ENCODE results near the gene PCBD1. TPM values are rescaled to one million over a fixed set of nuclear protein-coding genes. Genes with fewer than 3 reads are reported as not detected.

Gene PCBD1
- total RNA-seq, 3 donors from 2014 or later: 52.4 to 93.9 (median 66.6) TPM

- Histone ChIP-seq H3K27ac (no peak overlapping the region), H3K9me3 (no peaks in the 10 kb centered on the region), H3K36me3 (no peaks in the 10 kb centered on the region), H3K4me3 (no peak overlapping the region), H3K4me1 (no peaks in the 10 kb centered on the region), H3K27me3 (no peaks in the 10 kb centered on the region)
- no peak for TF ChIP-seq POLR2A (IDR thresholded peaks at IDR 0.05)
- no peak for TF ChIP-seq CTCF (IDR thresholded peaks at IDR 0.05)
- no peak for TF ChIP-seq POLR2AphosphoS5 (IDR thresholded peaks at IDR 0.05)
- intact Hi-C loops (cut with DNase I; ENCODE audit: low total_unique reads): loop anchor here (10.0 kb wide), 1 partner anchor 364 kb away; no protein-coding TSS in a partner anchor
- DNase-seq (ENCODE audit: low spot score in 2 of 2): no peak
Measured at GRCh38 chr10:70910486-70911341, 22.3 kb upstream of the PCBD1 start.

- H3K9me3 ChIP-seq: no peaks in the 10 kb centered on the region
- H3K4me1 ChIP-seq: no peaks in the 10 kb centered on the region
- H3K36me3 ChIP-seq: no peaks in the 10 kb centered on the region
- intact Hi-C loops (cut with DNase I; ENCODE audit: low total_unique reads): no loop called here
- H3K4me3 ChIP-seq: no peak overlapping the region
- no peak overlapping the region for H3K27ac ChIP-seq
- TF ChIP-seq CTCF (IDR thresholded peaks at IDR 0.05) (no peak), POLR2AphosphoS5 (IDR thresholded peaks at IDR 0.05) (no peak), POLR2A (IDR thresholded peaks at IDR 0.05) (no peak)
- H3K27me3 ChIP-seq: no peaks in the 10 kb centered on the region
- DNase-seq (ENCODE audit: low spot score in 2 of 2): no peak
Measured at GRCh38 chr10:70909326-70909935, 21.1 kb upstream of the PCBD1 start.

- H3K4me3 ChIP-seq: no peak overlapping the region
- TF ChIP-seq POLR2AphosphoS5 (IDR thresholded peaks at IDR 0.05): no peak
- TF ChIP-seq POLR2A (IDR thresholded peaks at IDR 0.05): no peak
- no peak for TF ChIP-seq CTCF (IDR thresholded peaks at IDR 0.05)
- DNase-seq (ENCODE audit: low spot score in 2 of 2): no peak
- intact Hi-C loops (cut with DNase I; ENCODE audit: low total_unique reads): no loop called here
- no peaks in the 10 kb centered on the region for H3K36me3 ChIP-seq
- no peaks in the 10 kb centered on the region for H3K9me3 ChIP-seq
- no peaks in the 10 kb centered on the region for H3K27me3 ChIP-seq
- H3K4me1 ChIP-seq: no peaks in the 10 kb centered on the region
- no peak overlapping the region for H3K27ac ChIP-seq
Measured at GRCh38 chr10:70908406-70909296, 20.3 kb upstream of the PCBD1 start.

GRCh38 chr10:70907637-70908405, 19.5 kb upstream of the PCBD1 start:
- TF ChIP-seq CTCF (IDR thresholded peaks at IDR 0.05): no peak
- TF ChIP-seq POLR2A (IDR thresholded peaks at IDR 0.05): no peak
- TF ChIP-seq POLR2AphosphoS5 (IDR thresholded peaks at IDR 0.05): no peak
- no peak overlapping the region for H3K27ac ChIP-seq
- no peaks in the 10 kb centered on the region for H3K4me1 ChIP-seq
- no peak for DNase-seq (ENCODE audit: low spot score in 2 of 2)
- no peaks in the 10 kb centered on the region for H3K27me3 ChIP-seq
- intact Hi-C loops (cut with DNase I; ENCODE audit: low total_unique reads): no loop called here
- no peak overlapping the region for H3K4me3 ChIP-seq
- no peaks in the 10 kb centered on the region for H3K9me3 ChIP-seq
- no peaks in the 10 kb centered on the region for H3K36me3 ChIP-seq
